HCT116 (cell line): Measurements from ENCODE around the gene ENOX1.

Source experiments
- CEBPB ChIP-seq: IDR thresholded peaks from 2 replicates; pipeline ENCODE4 v1.6.1; 2012; ENCODE audit warnings: low read depth
- EZH2 ChIP-seq: fragments of 200-600 bp; sonication (generic); IDR thresholded peaks from 2 replicates; pipeline ENCODE4 v1.6.1; 2017; ENCODE audit warnings: antibody characterized with exemption, mixed run types
- REST ChIP-seq: IDR thresholded peaks from 2 replicates; pipeline ENCODE4 v1.6.1; 2012; ENCODE audit warnings: low read depth
- TF ChIP-seq, protein P1 (sequence below), 3 experiments: fragments of 200-600 bp in 1 of 3; sonication (generic) in 1 of 3; IDR thresholded peaks in 2 of 3; conservative IDR thresholded peaks in 1 of 3; 2 replicates each; pipeline ENCODE4 v1.5.1; 2012 to 2017; ENCODE audit warnings: low read depth in 2 of 3, low read length in 2 of 3, antibody characterized with exemption in 1 of 3, borderline replicate concordance in 1 of 3, control low read depth in 1 of 3, mild to moderate bottlenecking in 1 of 3, mixed read lengths in 1 of 3, mixed run types in 1 of 3, moderate library complexity in 1 of 3; ENCODE audit not compliant: insufficient read depth in 1 of 3

DNA sequence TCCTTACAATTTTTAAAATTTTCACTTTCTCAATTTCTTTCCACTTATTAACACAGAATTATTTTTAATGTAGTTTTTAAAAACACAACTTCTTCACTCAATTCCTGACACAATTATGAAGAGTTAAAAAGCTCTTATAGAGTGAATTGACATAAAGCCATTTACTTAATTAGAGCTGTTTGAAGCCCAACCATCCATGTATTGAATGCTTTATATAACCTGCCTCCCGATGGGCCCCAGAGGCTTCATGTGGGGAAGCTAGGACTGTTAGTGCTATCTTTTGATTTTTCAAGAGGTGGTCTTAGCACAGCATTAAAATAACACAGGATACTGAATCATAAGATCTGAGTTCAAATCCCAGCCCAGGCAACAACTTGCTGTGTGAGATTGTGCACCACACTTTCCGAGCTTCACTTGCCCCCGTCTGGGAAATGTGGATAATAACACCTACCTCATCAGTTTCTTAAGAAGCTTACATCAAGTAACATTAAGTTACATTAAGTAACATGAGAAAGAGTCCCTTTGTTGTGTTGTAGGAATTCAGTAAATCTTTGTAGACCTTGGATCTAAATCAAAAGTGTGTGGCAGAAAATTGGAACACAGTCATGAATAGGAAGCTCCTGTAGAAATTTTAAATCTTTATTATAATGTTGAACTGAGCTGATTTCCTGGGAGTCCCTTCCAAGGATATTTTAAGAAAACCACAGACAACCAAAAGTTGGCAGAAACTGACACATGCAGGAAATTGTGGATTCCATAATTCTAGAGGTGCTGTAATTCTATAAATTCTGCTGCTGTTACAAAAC is 5.5 kb upstream of the ENOX1 start:
- TF ChIP-seq EZH2 (no peak), REST (no peak), CEBPB (no peak)
- TF ChIP-seq, protein P1, sequence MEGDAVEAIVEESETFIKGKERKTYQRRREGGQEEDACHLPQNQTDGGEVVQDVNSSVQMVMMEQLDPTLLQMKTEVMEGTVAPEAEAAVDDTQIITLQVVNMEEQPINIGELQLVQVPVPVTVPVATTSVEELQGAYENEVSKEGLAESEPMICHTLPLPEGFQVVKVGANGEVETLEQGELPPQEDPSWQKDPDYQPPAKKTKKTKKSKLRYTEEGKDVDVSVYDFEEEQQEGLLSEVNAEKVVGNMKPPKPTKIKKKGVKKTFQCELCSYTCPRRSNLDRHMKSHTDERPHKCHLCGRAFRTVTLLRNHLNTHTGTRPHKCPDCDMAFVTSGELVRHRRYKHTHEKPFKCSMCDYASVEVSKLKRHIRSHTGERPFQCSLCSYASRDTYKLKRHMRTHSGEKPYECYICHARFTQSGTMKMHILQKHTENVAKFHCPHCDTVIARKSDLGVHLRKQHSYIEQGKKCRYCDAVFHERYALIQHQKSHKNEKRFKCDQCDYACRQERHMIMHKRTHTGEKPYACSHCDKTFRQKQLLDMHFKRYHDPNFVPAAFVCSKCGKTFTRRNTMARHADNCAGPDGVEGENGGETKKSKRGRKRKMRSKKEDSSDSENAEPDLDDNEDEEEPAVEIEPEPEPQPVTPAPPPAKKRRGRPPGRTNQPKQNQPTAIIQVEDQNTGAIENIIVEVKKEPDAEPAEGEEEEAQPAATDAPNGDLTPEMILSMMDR (IDR thresholded peaks at IDR 0.05 in 2 of 3, conservative IDR thresholded peaks at IDR 0.05 in 1 of 3; ENCODE audit: borderline replicate concordance in 1 of 3, insufficient read depth in 1 of 3, low read depth in 2 of 3, low read length in 2 of 3) = no peak
